ENCODE measurements around the gene TRAPPC12. TPM values are rescaled to one million over a fixed set of nuclear protein-coding genes. Genes with fewer than 3 reads are reported as not detected.

Gene TRAPPC12
- total RNA-seq, 1 donor from 2014 or later = 133 TPM

DNA sequence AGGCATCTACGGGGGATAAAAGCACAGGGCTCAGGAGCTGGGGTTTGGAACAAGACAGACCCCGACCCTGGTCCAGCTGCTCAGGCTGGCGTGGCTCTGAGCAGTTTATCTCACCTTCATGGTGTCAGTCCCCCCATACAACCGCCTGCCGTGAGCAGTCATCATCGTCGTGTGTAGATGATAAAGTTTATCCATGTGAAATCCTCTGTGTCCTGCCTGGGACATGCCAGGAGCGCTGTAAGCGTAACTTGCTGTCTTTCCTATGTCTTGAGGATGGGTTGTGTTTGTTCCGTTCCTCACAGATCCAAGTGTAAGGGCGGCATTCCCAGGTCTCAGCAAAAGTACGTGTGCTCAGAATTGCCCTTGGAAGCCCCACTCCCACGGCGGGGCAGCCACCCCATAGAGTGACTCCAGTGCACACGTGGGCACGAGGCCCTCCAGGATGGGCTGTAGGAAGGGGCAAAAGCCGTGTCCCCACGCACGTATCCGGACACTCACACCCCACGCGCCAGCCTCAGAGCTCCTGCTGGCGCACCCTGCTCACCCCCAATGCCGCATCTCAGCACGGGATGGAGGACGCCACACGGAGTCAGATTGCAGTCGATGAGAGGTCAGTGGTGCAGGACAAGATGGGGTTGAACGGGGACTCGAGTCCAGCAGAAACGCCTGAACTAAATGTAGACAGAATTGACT is 88.9 kb downstream of the TRAPPC12 start:
- DNase-seq (ENCODE audit: low spot score) = no peak

DNA sequence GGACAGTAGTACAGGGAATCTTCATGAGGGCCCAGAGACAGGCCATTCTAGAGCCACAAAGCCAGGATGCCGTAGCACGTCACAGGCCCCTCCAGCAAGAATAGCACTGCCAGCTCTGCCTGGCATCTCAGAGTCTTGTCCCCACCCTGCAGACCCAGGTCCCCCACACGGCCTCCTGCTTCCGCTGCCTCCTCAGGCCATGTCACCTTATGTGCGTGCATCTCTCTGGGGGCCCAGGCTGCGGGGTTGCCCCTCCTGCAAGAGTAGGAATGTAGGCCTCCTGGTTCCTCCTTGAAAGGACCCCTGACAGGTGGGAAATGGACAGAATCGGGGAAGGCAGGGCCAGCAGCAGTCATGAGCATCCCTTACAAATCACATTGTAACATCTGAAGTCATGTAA is 90.0 kb downstream of the TRAPPC12 start:
- DNase-seq (ENCODE audit: low spot score) = no peak

- DNase-seq (ENCODE audit: low spot score) = no peak
Measured at GRCh38 chr2:3470166-3470651, 90.7 kb downstream of the TRAPPC12 start.

- no peak for DNase-seq (ENCODE audit: low spot score)
Measured at GRCh38 chr2:3470856-3471737, 91.6 kb downstream of the TRAPPC12 start.

- DNase-seq (ENCODE audit: low spot score) = no peak
Measured at GRCh38 chr2:3472296-3472695, 92.8 kb downstream of the TRAPPC12 start.

GRCh38 chr2:3472966-3473365 is 93.5 kb downstream of the TRAPPC12 start:
- peak; percentile 31 for DNase-seq (ENCODE audit: low spot score)

DNA sequence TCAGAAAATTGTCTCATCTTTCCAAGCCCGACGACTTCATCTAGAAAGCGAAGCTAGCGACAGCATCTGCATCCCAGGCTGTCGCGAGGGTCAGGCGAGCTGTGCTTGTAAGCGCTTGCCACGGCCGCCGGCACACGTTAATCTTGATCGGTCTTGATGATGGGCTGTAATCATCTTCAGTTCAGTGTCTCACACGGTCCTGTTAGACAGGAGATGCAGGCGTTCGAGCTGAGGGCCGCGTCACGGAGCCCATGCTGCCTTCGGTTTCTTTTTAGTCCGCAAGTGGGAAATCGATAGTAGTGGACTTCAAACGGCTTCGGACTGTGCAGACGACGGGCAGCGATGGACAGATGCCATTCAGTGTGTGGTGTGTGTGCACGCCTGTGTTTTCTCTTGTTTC is 96.3 kb downstream of the TRAPPC12 start:
- DNase-seq (ENCODE audit: low spot score) = no peak

DNA sequence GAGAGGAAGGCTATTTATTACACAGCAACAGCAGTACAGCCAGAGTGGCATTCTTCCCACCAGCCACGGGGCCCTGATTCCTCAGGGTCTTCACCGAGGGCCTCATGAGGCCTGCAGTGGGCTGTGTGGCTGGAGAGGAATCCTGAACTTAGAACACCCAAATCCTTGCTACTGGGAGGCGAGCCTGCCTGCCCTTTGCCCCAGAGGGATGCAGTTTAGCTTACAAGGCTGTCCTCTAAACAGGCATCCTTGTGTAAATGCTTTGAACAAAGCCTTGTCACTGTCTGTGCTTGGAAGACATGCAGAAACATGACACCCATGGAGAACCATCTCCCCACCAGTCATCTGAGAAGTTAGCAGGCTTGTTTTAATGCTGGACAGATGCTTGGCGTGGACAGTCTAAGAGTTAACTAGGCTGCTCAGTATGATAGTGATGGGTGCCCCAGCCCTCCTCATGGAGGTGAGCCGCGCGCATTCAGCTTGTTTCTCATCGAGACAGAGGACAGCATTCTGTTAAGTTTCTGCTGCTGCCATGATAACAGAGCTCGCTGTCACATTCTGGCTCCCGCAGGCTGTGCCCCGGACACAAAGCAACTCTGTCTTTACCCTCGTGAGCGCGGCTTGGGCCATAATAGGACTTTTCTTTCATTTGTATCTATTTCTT is 97.0 kb downstream of the TRAPPC12 start:
- DNase-seq (ENCODE audit: low spot score) = no peak

DNA sequence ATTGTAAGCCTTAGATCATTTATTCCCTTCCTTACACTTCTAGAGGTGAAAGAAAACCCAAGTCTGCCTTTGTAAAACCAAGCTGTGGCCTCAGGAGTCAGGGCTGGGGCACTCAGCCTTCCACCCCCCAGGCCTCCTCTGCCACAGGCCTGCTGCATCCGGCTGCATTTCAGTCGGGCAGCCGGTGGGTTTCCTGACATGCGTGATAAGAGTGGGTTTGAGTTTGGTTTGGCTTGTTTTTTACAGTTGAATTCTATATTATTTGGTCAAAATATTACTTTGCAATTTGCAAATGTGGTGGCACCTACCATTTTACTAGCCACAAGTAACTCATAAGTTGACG is 97.5 kb downstream of the TRAPPC12 start:
- no peak for DNase-seq (ENCODE audit: low spot score)

- DNase-seq (ENCODE audit: low spot score) = no peak
Measured at GRCh38 chr2:3478846-3479385, 99.4 kb downstream of the TRAPPC12 start.

GRCh38 chr2:3479430-3480320 is 100.2 kb downstream of the TRAPPC12 start:
- no peak for DNase-seq (ENCODE audit: low spot score)

- no peak for DNase-seq (ENCODE audit: low spot score)
Measured at GRCh38 chr2:3480352-3481010, 101.0 kb downstream of the TRAPPC12 start.

- DNase-seq (ENCODE audit: low spot score) = no peak
Measured at GRCh38 chr2:3481011-3481400, 101.5 kb downstream of the TRAPPC12 start.

DNA sequence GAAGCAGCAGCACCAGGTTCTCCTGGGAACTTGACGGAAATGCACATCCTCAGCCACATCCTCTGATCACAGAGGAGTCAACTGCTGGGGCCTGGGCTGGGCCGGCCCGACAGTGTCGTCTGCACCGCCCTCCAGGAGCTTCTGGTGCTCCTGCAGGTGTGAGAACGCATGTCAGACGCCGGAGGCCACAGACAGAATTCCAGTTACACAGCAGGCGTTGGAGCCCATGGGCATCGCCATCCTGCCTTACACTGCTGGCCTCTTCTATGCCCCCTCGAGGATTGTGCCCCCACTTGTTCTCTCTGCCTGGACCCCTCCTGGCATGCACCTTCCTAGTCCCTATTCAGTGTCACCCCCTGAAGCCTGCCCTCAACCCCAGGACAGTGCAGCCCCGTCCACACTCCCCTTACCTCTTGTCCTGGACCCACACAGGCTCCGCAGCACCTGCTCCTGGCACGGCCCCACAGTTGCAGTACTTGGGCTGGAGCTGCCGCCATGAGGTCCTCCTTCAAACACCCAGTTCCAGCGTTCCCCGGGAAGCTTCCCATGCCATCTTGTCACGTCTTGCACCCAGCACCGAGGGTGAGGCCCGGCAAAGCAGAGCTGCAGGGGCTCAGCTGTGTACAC is 102.4 kb downstream of the TRAPPC12 start:
- no peak for DNase-seq (ENCODE audit: low spot score)

DNA sequence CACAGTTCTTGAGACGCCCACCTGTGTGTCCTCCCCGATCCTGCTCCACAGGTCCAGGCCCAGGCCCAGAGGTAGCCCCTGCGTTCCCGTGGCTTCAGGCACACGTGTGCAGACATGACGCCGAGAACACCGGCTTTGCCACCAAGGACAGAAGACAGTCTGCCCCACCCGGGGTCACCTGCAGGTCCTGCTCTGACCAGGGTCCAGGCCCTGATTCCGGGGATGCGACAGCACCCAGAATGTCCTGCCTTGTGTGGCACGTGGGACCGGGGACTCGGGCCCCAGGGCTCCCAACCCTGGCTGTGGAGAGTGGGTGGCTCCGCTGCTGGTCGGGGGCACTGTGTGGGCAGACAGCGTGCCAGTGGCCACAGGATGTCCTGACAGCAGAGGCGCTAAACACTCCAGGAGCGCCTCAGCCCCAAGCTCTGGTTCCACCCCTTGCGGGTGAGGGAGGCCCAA is 102.9 kb downstream of the TRAPPC12 start:
- DNase-seq (ENCODE audit: low spot score) = no peak

DNA sequence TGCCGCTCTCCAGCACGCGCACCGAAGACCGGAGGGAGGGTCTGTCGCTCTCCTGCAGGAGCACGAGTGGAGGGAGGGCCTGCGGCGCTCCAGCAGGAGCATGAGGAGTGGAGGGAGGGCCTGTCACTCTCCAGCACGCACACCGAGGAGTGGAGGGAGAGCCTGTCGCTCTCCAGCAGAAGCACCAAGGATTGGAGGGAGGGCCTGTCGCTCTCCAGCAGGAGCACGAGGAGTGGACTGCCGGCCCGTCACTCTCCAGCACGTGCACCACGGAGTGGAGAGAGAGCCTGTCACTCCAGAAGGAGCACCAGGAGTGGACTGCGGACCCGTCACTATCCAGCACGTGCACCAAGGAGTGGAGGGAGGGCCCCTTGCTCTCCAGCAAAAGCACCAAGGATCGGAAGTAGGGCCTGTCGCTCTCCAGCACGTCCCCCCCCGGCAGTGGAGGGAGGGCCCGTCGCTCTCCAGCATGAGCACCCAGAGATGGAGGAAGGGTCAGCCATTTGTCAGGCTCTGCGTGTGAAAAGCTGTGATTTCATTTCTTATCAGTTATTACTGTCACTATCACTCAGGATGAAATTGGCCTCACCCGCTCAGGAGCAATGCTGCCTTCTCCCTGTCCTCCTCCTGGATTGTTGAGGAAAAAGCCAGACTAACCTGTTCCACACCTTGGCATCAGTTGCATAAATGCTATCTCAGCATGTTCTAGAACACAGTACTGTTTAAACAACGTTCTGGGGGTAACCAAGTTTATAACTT is 103.9 kb downstream of the TRAPPC12 start:
- DNase-seq (ENCODE audit: low spot score) = peak; percentile 19

GRCh38 chr2:3483986-3484960 is 104.8 kb downstream of the TRAPPC12 start:
- DNase-seq (ENCODE audit: low spot score) = no peak

DNA sequence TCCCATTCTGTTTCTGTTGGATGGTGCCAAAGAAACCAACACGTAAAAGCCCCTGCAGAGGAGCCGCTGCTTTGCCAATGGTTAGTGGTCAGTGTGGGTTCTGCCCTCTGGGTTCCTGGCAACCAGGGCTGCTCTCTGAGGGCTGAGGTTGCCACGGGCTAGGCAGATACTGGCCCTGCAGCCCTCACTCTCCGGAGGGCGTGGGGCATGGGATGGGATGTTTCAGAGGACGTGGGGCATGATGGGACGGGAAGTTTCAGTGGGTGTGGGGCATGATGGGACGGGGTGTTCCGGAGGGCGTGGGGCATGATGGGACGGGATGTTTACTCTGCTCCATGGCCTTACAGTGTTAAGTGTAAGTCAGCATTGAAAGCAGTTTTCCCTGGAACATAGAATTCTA is 105.7 kb downstream of the TRAPPC12 start:
- DNase-seq (ENCODE audit: low spot score) = no peak
